GM12865 (cell line): ENCODE results near the gene SIL1.

Source experiments
- DNase-seq: peaks from one replicate; pipeline ENCODE4 v3.0.0; 2010; ENCODE audit warnings: low read depth
- H3K4me3 ChIP-seq: 2 replicates; pipeline ENCODE4 v1.5.1; 2011; ENCODE audit warnings: mild to moderate bottlenecking, low read depth, low read length, control low read depth
- CTCF ChIP-seq: IDR thresholded peaks from 2 replicates; pipeline ENCODE4 v1.5.1; 2011; ENCODE audit warnings: low read length, control low read depth, low read depth, inconsistent platforms; ENCODE audit not compliant: insufficient read depth; ENCODE audit errors: missing control alignments

The SIL1 gene

GRCh38 chr5:139068494-139069151 is 129.5 kb downstream of the SIL1 start:
- TF ChIP-seq CTCF, result no peak
- peak; percentile 19 for DNase-seq
- H3K4me3 ChIP-seq, result peak overlapping the region; percentile 28; the same call in 1 of the 2 replicates

- no peak for TF ChIP-seq CTCF
- no peak for DNase-seq
- peak overlapping the region; percentile 28; the same call in 1 of the 2 replicates for H3K4me3 ChIP-seq
These were observed 130.1 kb downstream of the SIL1 start for GRCh38 chr5:139068060-139068459.

GRCh38 chr5:139065306-139065705 is 132.9 kb downstream of the SIL1 start:
- DNase-seq, result no peak
- no peak for TF ChIP-seq CTCF

GRCh38 chr5:139064613-139065012 is 133.6 kb downstream of the SIL1 start:
- no peak for DNase-seq
- H3K4me3 ChIP-seq, result no peak overlapping the region
- no peak for TF ChIP-seq CTCF

More at GRCh38 chr5:139065306-139065705, 132.9 kb downstream of the SIL1 start:
- no peak overlapping the region for H3K4me3 ChIP-seq

- DNase-seq, result no peak
- TF ChIP-seq CTCF, result no peak
- no peak overlapping the region for H3K4me3 ChIP-seq
These were observed 134.5 kb downstream of the SIL1 start for GRCh38 chr5:139063664-139064054.

- no peak for DNase-seq
- TF ChIP-seq CTCF, result no peak
- H3K4me3 ChIP-seq, result no peak overlapping the region
These were observed 135.1 kb downstream of the SIL1 start for GRCh38 chr5:139062910-139063663.

GRCh38 chr5:139061856-139062255 is 136.3 kb downstream of the SIL1 start:
- DNase-seq, result no peak
- no peak overlapping the region for H3K4me3 ChIP-seq
- no peak for TF ChIP-seq CTCF
